ENCODE results near the gene DGKI. TPM values are rescaled to one million over a fixed set of nuclear protein-coding genes. Genes with fewer than 3 reads are reported as not detected.

The DGKI gene
- total and polyA plus RNA-seq, 2 of the 4 experiments (the other 2 are of a cell fraction): 3.9 to 15.8 TPM

- Histone ChIP-seq H3K4ac (ENCODE audit: low read depth, low read length) (no peak overlapping the region), H3K4me1 (ENCODE audit: control insufficient read depth, insufficient read depth, low read length) (no peaks in the 10 kb centered on the region; the same call in 1 of the 2 replicates), H3K9ac (ENCODE audit: low read depth, low read length) (no peak overlapping the region), H3K23ac (ENCODE audit: low read depth, low read length) (no peak overlapping the region), H3K4me2 (ENCODE audit: low read depth, low read length) (no peak overlapping the region), H3K18ac (ENCODE audit: low read depth, low read length) (no peak overlapping the region), H3K9me3 (ENCODE audit: control insufficient read depth, insufficient read depth, low read length) (no peaks in the 10 kb centered on the region), H2BK5ac (ENCODE audit: low read depth, low read length, poor library complexity, severe bottlenecking) (no peak overlapping the region), H4K5ac (ENCODE audit: low read depth, low read length) (no peak overlapping the region), H2AK5ac (ENCODE audit: low read depth, low read length) (no peak overlapping the region), H2AK9ac (replicated peaks; ENCODE audit: low read depth, low read length, poor library complexity) (no peak overlapping the region), H2BK20ac (ENCODE audit: low read depth, low read length) (no peak overlapping the region), H2BK15ac (ENCODE audit: low read depth, low read length) (no peak overlapping the region), H4K20me1 (ENCODE audit: insufficient read depth, low read length) (no peaks in the 10 kb centered on the region), H3K4me3 (ENCODE audit: insufficient read depth, low read depth, low read length) (no peak overlapping the region), H3K27me3 (ENCODE audit: control insufficient read depth, insufficient read depth, low read length) (no peaks in the 10 kb centered on the region), H3K27ac (ENCODE audit: insufficient read depth, low read length) (no peak overlapping the region), H3K36me3 (ENCODE audit: control insufficient read depth, insufficient read depth, low read length) (no peaks in the 10 kb centered on the region), H2BK120ac (ENCODE audit: low read depth, low read length) (no peak overlapping the region), H3K9me1 (ENCODE audit: insufficient read depth, low read length) (no peaks in the 10 kb centered on the region), H2AFZ (replicated peaks; ENCODE audit: low read length, poor library complexity) (no peak overlapping the region), H4K91ac (ENCODE audit: insufficient read depth, low read depth, low read length) (no peak overlapping the region), H3K14ac (replicated peaks; ENCODE audit: low read depth, low read length) (no peak overlapping the region), H3K56ac (ENCODE audit: extremely low read depth, insufficient read depth, low read length) (no peak overlapping the region), H3K79me1 (ENCODE audit: low read depth in 1 of 2, low read length in 2 of 2) (no peaks in the 10 kb centered on the region), H4K8ac (ENCODE audit: low read depth in 2 of 2, low read length in 2 of 2) (no peak overlapping the region)
- DNase-seq: no peak
- POLR2A ChIA-PET (ENCODE audit: unreplicated experiment): no interaction called here
- TF ChIP-seq MXI1 (IDR thresholded peaks at IDR 0.05; ENCODE audit: borderline replicate concordance, low read depth, low read length) (no peak), MAZ (IDR thresholded peaks at IDR 0.05; ENCODE audit: borderline replicate concordance, low read depth, low read length) (no peak), CHD1 (IDR thresholded peaks at IDR 0.05; ENCODE audit: low read depth, low read length) (no peak), BHLHE40 (IDR thresholded peaks at IDR 0.05; ENCODE audit: low read depth, low read length) (no peak), SMC3 (IDR thresholded peaks at IDR 0.05; ENCODE audit: low read depth, low read length) (no peak), RFX5 (IDR thresholded peaks at IDR 0.05; ENCODE audit: low read depth, low read length) (no peak), USF2 (IDR thresholded peaks at IDR 0.05; ENCODE audit: low read depth, low read length) (no peak), FOS (IDR thresholded peaks at IDR 0.05; ENCODE audit: low read depth, low read length) (no peak), MAFK (IDR thresholded peaks at IDR 0.05; ENCODE audit: low read depth, low read length) (no peak), CEBPB (IDR thresholded peaks at IDR 0.05; ENCODE audit: low read depth, low read length) (no peak), NFE2L2 (IDR thresholded peaks at IDR 0.05; ENCODE audit: low read depth, low read length) (no peak), POLR2A (IDR thresholded peaks at IDR 0.05; ENCODE audit: low read depth, low read length) (no peak), RAD21 (IDR thresholded peaks at IDR 0.05; ENCODE audit: low read length) (no peak), RCOR1 (IDR thresholded peaks at IDR 0.05; ENCODE audit: insufficient replicate concordance, low read length) (no peak)
- TF ChIP-seq, protein P1, sequence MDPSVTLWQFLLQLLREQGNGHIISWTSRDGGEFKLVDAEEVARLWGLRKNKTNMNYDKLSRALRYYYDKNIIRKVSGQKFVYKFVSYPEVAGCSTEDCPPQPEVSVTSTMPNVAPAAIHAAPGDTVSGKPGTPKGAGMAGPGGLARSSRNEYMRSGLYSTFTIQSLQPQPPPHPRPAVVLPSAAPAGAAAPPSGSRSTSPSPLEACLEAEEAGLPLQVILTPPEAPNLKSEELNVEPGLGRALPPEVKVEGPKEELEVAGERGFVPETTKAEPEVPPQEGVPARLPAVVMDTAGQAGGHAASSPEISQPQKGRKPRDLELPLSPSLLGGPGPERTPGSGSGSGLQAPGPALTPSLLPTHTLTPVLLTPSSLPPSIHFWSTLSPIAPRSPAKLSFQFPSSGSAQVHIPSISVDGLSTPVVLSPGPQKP (IDR thresholded peaks at IDR 0.05; ENCODE audit: borderline replicate concordance, low read depth, low read length): no peak
- TF ChIP-seq, protein P2, sequence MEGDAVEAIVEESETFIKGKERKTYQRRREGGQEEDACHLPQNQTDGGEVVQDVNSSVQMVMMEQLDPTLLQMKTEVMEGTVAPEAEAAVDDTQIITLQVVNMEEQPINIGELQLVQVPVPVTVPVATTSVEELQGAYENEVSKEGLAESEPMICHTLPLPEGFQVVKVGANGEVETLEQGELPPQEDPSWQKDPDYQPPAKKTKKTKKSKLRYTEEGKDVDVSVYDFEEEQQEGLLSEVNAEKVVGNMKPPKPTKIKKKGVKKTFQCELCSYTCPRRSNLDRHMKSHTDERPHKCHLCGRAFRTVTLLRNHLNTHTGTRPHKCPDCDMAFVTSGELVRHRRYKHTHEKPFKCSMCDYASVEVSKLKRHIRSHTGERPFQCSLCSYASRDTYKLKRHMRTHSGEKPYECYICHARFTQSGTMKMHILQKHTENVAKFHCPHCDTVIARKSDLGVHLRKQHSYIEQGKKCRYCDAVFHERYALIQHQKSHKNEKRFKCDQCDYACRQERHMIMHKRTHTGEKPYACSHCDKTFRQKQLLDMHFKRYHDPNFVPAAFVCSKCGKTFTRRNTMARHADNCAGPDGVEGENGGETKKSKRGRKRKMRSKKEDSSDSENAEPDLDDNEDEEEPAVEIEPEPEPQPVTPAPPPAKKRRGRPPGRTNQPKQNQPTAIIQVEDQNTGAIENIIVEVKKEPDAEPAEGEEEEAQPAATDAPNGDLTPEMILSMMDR (conservative IDR thresholded peaks at IDR 0.05; ENCODE audit: low read depth, low read length): no peak
- dilution Hi-C loops (cut with HindIII; ENCODE audit: low sequenced_read_pairs, unreplicated experiment) (no loop called here), intact Hi-C loops (cut with micrococcal nuclease) (no loop called here), in situ Hi-C loops (cut with MboI; ENCODE audit: low sequenced_read_pairs) (no loop called here)
- ATAC-seq (ENCODE audit: low read depth): no peak
- CTCF ChIA-PET: no interaction called here
- BruUV-seq (replicated peaks): no TSS peak
- no CpG with 5 or more reads among the region's 2 CpGs for WGBS, 2 experiments (ENCODE audit: extremely low coverage in 2 of 2, insufficient read length in 1 of 2)
Observed at GRCh38 chr7:137810248-137810647, 36.5 kb downstream of the DGKI start.
